Measurements from ENCODE around the gene SYNGR1.

SYNGR1 gene

DNA sequence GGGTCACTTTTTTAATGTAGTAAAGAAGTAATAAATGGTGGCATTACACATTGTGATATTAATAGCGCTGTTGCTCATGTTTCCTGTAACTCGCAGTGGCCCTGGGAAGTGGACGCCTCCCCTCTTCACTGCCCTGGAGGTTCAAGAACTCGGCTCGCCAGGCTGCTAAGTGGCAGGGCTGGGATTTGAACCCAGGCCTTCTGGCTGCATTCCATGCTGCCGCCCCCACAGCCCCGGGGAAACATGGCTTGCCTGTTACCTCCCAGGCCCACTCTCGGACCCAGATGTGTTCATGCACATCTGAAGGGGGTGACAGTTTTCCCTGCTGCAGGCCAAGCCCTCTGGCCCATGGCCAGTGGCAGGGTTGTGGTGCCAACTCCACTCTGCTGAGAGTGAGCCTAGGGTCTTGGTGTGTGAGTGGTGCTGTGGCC is 82.0 kb downstream of the SYNGR1 start:
- WGBS (ENCODE audit: insufficient coverage) = 94% methylated on average over 8 of the region's 8 CpGs
- Histone ChIP-seq H3K9me3 (ENCODE audit: control extremely low read depth in 1 of 5, control insufficient read depth in 4 of 5, insufficient read depth in 2 of 5, low read depth in 1 of 5, low read length in 4 of 5) (no peaks in the 10 kb centered on the region), H3K4me3 (ENCODE audit: control insufficient read depth in 1 of 7, extremely low read depth in 1 of 7, insufficient read depth in 4 of 7, low read depth in 2 of 7, low read length in 6 of 7) (no peak overlapping the region), H3K27me3 (replicated peaks in 2 of 5; ENCODE audit: control insufficient read depth in 4 of 5, insufficient read depth in 5 of 5, low read length in 4 of 5) (no peaks in the 10 kb centered on the region), H3K27ac (ENCODE audit: insufficient read depth in 1 of 2, low read depth in 1 of 2, low read length in 2 of 2, poor library complexity in 1 of 2, severe bottlenecking in 2 of 2) (no peak overlapping the region), H3K36me3 (ENCODE audit: control insufficient read depth in 4 of 4, insufficient read depth in 4 of 4, low read length in 3 of 4) (peaks cover 16 to 71% (median 49%) of the 10 kb centered on the region in 4 experiments), H3K4me1 (ENCODE audit: control extremely low read depth in 1 of 4, control insufficient read depth in 4 of 4, insufficient read depth in 4 of 4, low read length in 3 of 4) (peaks cover 0 to 8% (median 3%) of the 10 kb centered on the region in 4 experiments)
- ChIA-PET CTCF (interaction anchor here (1.4 to 1.8 kb wide), 2 partner anchors 19 to 65 kb away, joined by 3 to 6 read pairs; no protein-coding TSS in a partner anchor), POLR2A (no interaction called here)
- no peak for DNase-seq

DNA sequence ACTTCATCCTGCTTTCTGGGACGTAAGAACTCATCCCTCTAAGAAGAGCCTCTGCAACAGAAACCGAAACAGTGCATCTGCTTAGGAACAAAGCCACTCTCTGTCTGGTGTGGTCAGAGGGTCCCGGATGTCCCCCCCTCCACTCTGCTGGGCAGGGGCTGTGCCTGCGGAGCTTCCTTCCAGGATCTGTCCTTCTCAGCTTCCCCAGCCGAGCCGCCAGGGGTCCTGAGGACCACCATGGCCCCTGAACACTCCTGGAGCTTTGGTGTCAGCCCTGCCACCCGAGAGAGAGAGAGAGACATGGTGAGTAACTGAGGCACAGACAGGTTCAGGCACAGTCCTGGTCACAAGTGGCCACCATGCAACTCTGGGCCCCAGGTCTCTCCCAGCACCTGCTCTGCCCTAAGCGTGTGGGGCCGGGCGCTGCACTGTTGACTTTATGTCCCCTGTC is 82.6 kb downstream of the SYNGR1 start:
- no peak overlapping the region for H3K27ac ChIP-seq (ENCODE audit: insufficient read depth in 1 of 2, low read depth in 1 of 2, low read length in 2 of 2, poor library complexity in 1 of 2, severe bottlenecking in 2 of 2)
- H3K4me1 ChIP-seq (ENCODE audit: control extremely low read depth in 1 of 4, control insufficient read depth in 4 of 4, insufficient read depth in 4 of 4, low read length in 3 of 4) = peaks cover 0 to 14% (median 6%) of the 10 kb centered on the region in 4 experiments
- H3K9me3 ChIP-seq (ENCODE audit: control extremely low read depth in 1 of 5, control insufficient read depth in 4 of 5, insufficient read depth in 2 of 5, low read depth in 1 of 5, low read length in 4 of 5) = no peaks in the 10 kb centered on the region
- CTCF ChIA-PET = interaction anchor here (1.4 to 1.8 kb wide), 2 partner anchors 20 to 64 kb away, joined by 3 to 6 read pairs; no protein-coding TSS in a partner anchor
- 96% methylated on average over 8 of the region's 10 CpGs for WGBS (ENCODE audit: insufficient coverage)
- H3K36me3 ChIP-seq (ENCODE audit: control insufficient read depth in 4 of 4, insufficient read depth in 4 of 4, low read length in 3 of 4) = peaks cover 14 to 65% (median 44%) of the 10 kb centered on the region in 4 experiments
- POLR2A ChIA-PET = no interaction called here
- no peak overlapping the region for H3K4me3 ChIP-seq (ENCODE audit: control insufficient read depth in 1 of 7, extremely low read depth in 1 of 7, insufficient read depth in 4 of 7, low read depth in 2 of 7, low read length in 6 of 7)
- DNase-seq = no peak
- H3K27me3 ChIP-seq (replicated peaks in 2 of 5; ENCODE audit: control insufficient read depth in 4 of 5, insufficient read depth in 5 of 5, low read length in 4 of 5) = no peaks in the 10 kb centered on the region

DNA sequence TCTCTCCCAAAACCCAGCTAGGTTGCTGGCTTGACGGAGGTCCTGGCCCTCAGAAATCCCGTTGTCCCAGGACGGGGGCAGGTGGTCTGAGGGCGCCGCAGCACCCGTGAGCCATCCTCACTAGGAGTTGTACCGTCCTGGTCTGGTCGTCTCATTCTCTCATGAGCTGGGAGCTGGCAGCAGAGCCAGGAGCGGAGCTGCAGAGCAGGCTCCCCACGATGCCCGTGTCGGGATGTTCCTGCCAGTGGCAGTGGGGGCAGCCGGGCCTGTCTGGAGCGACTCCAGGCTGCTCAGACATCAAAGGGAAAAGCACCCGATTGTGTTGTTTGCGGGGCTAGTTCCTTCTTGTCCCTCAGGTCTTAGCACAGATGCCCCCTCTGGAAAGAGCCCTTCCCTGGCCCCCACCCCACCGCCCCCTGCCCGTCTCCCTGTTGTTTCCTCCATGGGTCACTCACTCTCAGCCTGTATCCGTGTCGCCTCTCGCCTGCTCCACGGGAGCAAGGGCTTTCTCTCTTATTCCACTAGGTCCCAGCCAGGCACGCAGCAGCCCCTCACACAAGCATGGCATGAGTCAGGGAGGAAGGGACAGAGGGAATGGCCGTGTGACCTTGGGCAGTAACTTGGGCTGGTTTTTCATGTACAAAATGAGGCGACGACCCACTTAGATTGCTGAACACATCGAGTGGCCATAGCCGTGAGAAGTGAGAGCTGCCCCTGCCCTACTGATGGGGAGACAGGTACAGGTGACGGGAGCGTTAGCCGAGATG is 83.9 kb downstream of the SYNGR1 start:
- Histone ChIP-seq H3K27ac (ENCODE audit: insufficient read depth in 1 of 2, low read depth in 1 of 2, low read length in 2 of 2, poor library complexity in 1 of 2, severe bottlenecking in 2 of 2) (no peak overlapping the region), H3K4me3 (ENCODE audit: control insufficient read depth in 1 of 7, extremely low read depth in 1 of 7, insufficient read depth in 4 of 7, low read depth in 2 of 7, low read length in 6 of 7) (no peak overlapping the region), H3K36me3 (ENCODE audit: control insufficient read depth in 4 of 4, insufficient read depth in 4 of 4, low read length in 3 of 4) (peaks cover 14 to 52% (median 36%) of the 10 kb centered on the region in 4 experiments), H3K27me3 (replicated peaks in 2 of 5; ENCODE audit: control insufficient read depth in 4 of 5, insufficient read depth in 5 of 5, low read length in 4 of 5) (no peaks in the 10 kb centered on the region), H3K4me1 (ENCODE audit: control extremely low read depth in 1 of 4, control insufficient read depth in 4 of 4, insufficient read depth in 4 of 4, low read length in 3 of 4) (peaks cover 0 to 25% (median 14%) of the 10 kb centered on the region in 4 experiments), H3K9me3 (ENCODE audit: control extremely low read depth in 1 of 5, control insufficient read depth in 4 of 5, insufficient read depth in 2 of 5, low read depth in 1 of 5, low read length in 4 of 5) (no peaks in the 10 kb centered on the region)
- CTCF ChIA-PET = interaction anchor here (0.6 to 1.8 kb wide), 4 partner anchors 15 to 63 kb away, joined by 3 to 6 read pairs (median 4); no protein-coding TSS in a partner anchor
- WGBS (ENCODE audit: insufficient coverage) = 94% methylated on average over 29 of the region's 31 CpGs
- no peak for DNase-seq
- POLR2A ChIA-PET = interaction anchor here (0.6 to 0.7 kb wide), 2 partner anchors 29 to 31 kb away, joined by 3 read pairs; no protein-coding TSS in a partner anchor

DNA sequence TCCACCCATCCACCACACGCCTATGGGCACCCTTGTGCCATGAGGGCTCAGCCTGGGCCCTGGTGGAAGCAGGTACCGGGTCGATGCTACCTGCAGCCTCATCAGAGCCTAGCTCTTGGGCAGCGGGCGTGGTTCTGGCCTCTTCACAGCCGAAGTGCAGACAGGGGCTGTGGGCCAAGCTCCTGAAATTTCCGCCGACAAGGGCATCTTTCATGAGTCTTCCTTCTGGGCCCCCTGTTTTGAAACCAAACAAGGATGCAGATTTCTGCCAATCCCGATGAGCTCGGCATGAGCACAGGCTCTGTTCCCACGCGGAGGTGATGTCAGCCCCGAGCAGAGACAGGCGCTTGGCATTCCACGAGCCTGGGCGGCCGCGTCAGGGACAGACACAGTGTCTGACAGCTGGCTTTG is 84.5 kb downstream of the SYNGR1 start:
- CTCF ChIA-PET = interaction anchor here (0.7 to 1.7 kb wide), 2 partner anchors 62 to 80 kb away, joined by 3 to 6 read pairs; no protein-coding TSS in a partner anchor

DNA sequence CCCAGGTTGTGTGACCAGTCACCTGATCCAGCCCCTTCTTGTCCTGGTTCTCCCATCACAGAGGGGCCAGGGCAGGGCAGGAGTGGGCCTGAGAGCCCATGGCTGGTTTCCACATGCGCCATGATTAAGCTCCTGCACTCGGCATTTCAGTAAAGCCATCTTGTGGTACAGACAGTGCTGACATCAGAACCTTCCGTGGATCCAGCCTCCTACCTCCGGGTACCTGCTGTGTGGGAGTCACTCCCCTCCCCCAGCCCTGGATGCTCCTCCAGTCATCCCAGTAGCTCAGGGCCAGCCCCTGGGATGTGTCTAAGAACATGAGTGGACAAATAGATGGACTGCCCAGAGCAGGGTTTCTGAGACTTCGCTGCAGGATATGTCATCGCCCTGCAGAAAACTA is 84.9 kb downstream of the SYNGR1 start:
- DNase-seq = no peak
- Histone ChIP-seq H3K36me3 (ENCODE audit: control insufficient read depth in 4 of 4, insufficient read depth in 4 of 4, low read length in 3 of 4) (peaks cover 10 to 43% (median 32%) of the 10 kb centered on the region in 4 experiments), H3K27ac (ENCODE audit: insufficient read depth in 1 of 2, low read depth in 1 of 2, low read length in 2 of 2, poor library complexity in 1 of 2, severe bottlenecking in 2 of 2) (no peak overlapping the region), H3K4me1 (ENCODE audit: control extremely low read depth in 1 of 4, control insufficient read depth in 4 of 4, insufficient read depth in 4 of 4, low read length in 3 of 4) (peaks cover 0 to 33% (median 14%) of the 10 kb centered on the region in 4 experiments), H3K4me3 (ENCODE audit: control insufficient read depth in 1 of 7, extremely low read depth in 1 of 7, insufficient read depth in 4 of 7, low read depth in 2 of 7, low read length in 6 of 7) (no peak overlapping the region), H3K27me3 (replicated peaks in 2 of 5; ENCODE audit: control insufficient read depth in 4 of 5, insufficient read depth in 5 of 5, low read length in 4 of 5) (no peaks in the 10 kb centered on the region), H3K9me3 (ENCODE audit: control extremely low read depth in 1 of 5, control insufficient read depth in 4 of 5, insufficient read depth in 2 of 5, low read depth in 1 of 5, low read length in 4 of 5) (no peaks in the 10 kb centered on the region)
- CTCF ChIA-PET = interaction anchor here (0.7 to 1.7 kb wide), 4 partner anchors 11 to 79 kb away, joined by 3 to 6 read pairs (median 3); no protein-coding TSS in a partner anchor
- POLR2A ChIA-PET = no interaction called here
- 89% methylated on average over 5 of the region's 6 CpGs for WGBS (ENCODE audit: insufficient coverage)

More for the DNA sequence above, 84.5 kb downstream of the SYNGR1 start:
- H3K4me1 ChIP-seq (ENCODE audit: control extremely low read depth in 1 of 4, control insufficient read depth in 4 of 4, insufficient read depth in 4 of 4, low read length in 3 of 4) = peaks cover 0 to 28% (median 14%) of the 10 kb centered on the region in 4 experiments
- DNase-seq = no peak
- H3K36me3 ChIP-seq (ENCODE audit: control insufficient read depth in 4 of 4, insufficient read depth in 4 of 4, low read length in 3 of 4) = peaks cover 11 to 46% (median 33%) of the 10 kb centered on the region in 4 experiments
- WGBS (ENCODE audit: insufficient coverage) = 95% methylated on average over 14 of the region's 18 CpGs
- H3K27ac ChIP-seq (ENCODE audit: insufficient read depth in 1 of 2, low read depth in 1 of 2, low read length in 2 of 2, poor library complexity in 1 of 2, severe bottlenecking in 2 of 2) = no peak overlapping the region
- no peaks in the 10 kb centered on the region for H3K27me3 ChIP-seq (replicated peaks in 2 of 5; ENCODE audit: control insufficient read depth in 4 of 5, insufficient read depth in 5 of 5, low read length in 4 of 5)
- H3K9me3 ChIP-seq (ENCODE audit: control extremely low read depth in 1 of 5, control insufficient read depth in 4 of 5, insufficient read depth in 2 of 5, low read depth in 1 of 5, low read length in 4 of 5) = no peaks in the 10 kb centered on the region
- POLR2A ChIA-PET = no interaction called here
- no peak overlapping the region for H3K4me3 ChIP-seq (ENCODE audit: control insufficient read depth in 1 of 7, extremely low read depth in 1 of 7, insufficient read depth in 4 of 7, low read depth in 2 of 7, low read length in 6 of 7)
